Hepatocyte (in vitro differentiated cells): Measurements from ENCODE around the gene KLHL5. TPM values are rescaled to one million over a fixed set of nuclear protein-coding genes. Genes with fewer than 3 reads are reported as not detected.

ENCODE experiments used
- DNase-seq: peaks from one replicate; pipeline ENCODE4 v3.0.0-alpha.2; 2016; ENCODE audit warnings: low spot score
- H2AFZ ChIP-seq: fragments of 200-600 bp; sonication (generic); 2 replicates; pipeline ENCODE4 v1.6.0; 2016; ENCODE audit warnings: antibody characterized with exemption, mild to moderate bottlenecking
- H3K27ac ChIP-seq: fragments of 200-600 bp; sonication (generic); 2 replicates; pipeline ENCODE4 v1.5.1; 2016; ENCODE audit warnings: mild to moderate bottlenecking
- H3K27me3 ChIP-seq: fragments of 200-600 bp; sonication (generic); 2 replicates; pipeline ENCODE4 v1.6.1; 2016
- H3K36me3 ChIP-seq: fragments of 200-600 bp; sonication (generic); replicated peaks from 2 replicates; pipeline ENCODE4 v1.5.1; 2016; ENCODE audit warnings: low read depth; ENCODE audit not compliant: insufficient read depth
- H3K4me1 ChIP-seq: fragments of 200-600 bp; sonication (generic); 2 replicates; pipeline ENCODE4 v1.5.1; 2016; ENCODE audit warnings: mild to moderate bottlenecking, moderate library complexity; ENCODE audit not compliant: insufficient read depth
- H3K4me2 ChIP-seq: fragments of 200-600 bp; sonication (generic); 2 replicates; pipeline ENCODE4 v1.6.0; 2016
- H3K4me3 ChIP-seq: fragments of 200-600 bp; sonication (generic); 2 replicates; pipeline ENCODE4 v1.5.1; 2016; ENCODE audit warnings: mild to moderate bottlenecking
- H3K79me2 ChIP-seq: fragments of 200-600 bp; sonication (generic); 2 replicates; pipeline ENCODE4 v1.6.0; 2017; ENCODE audit warnings: mild to moderate bottlenecking
- H3K9me2 ChIP-seq: fragments of 200-600 bp; sonication (generic); replicated peaks from 2 replicates; pipeline ENCODE4 v1.6.0; 2017; ENCODE audit warnings: mild to moderate bottlenecking; ENCODE audit not compliant: insufficient read depth
- H3K9me3 ChIP-seq: fragments of 200-600 bp; sonication (generic); 2 replicates; pipeline ENCODE4 v1.5.1; 2016; ENCODE audit warnings: low read depth, mild to moderate bottlenecking
- H4K20me1 ChIP-seq: fragments of 200-600 bp; sonication (generic); 2 replicates; pipeline ENCODE4 v1.6.0; 2016; ENCODE audit warnings: mild to moderate bottlenecking; ENCODE audit not compliant: insufficient read depth, poor library complexity, severe bottlenecking
- EZH2 ChIP-seq: fragments of 200-600 bp; sonication (generic); IDR thresholded peaks from 2 replicates; pipeline ENCODE4 v1.6.1; 2016; ENCODE audit warnings: antibody characterized with exemption, mild to moderate bottlenecking, borderline replicate concordance
- EZH2phosphoT487 ChIP-seq: fragments of 200-600 bp; sonication (generic); IDR thresholded peaks from one replicate; pipeline ENCODE4 v1.6.1; 2018; ENCODE audit warnings: antibody characterized with exemption, mild to moderate bottlenecking, low read depth, moderate library complexity; ENCODE audit not compliant: unreplicated experiment, severe bottlenecking
- WGBS: methylation state at CpG from one replicate; pipeline ENCODE4 v1.1.6; 2016; ENCODE audit warnings: low lambda C conversion rate; ENCODE audit errors: missing lambda C conversion rate; 5-methylcytosine and 5-hydroxymethylcytosine counted together
- polyA plus RNA-seq: library from polyadenylated mRNA; unstranded; fragments of >200 nt; fragmentation: Nextera tagmentation; extraction: Ambion mirVana; gene quantifications from 2 replicates; pipeline ENCODE4 v1.2.1, GENCODE V29; 2016
- total RNA-seq: library from RNA; depleted of rRNA; stranded (reverse); fragments of >200 nt; gene quantifications from 2 replicates; pipeline ENCODE4 v1.2.3, GENCODE V29; 2014
- TF ChIP-seq, protein P1 (sequence below): fragments of 200-600 bp; sonication (generic); IDR thresholded peaks from 2 replicates; pipeline ENCODE4 v1.5.1; 2016; ENCODE audit warnings: antibody characterized with exemption, mild to moderate bottlenecking; ENCODE audit not compliant: poor library complexity

The KLHL5 gene
- total and polyA plus RNA-seq, 2 experiments from 2014 or later = 30.2 to 58.3 TPM

- no peaks in the 10 kb centered on the region for H3K27me3 ChIP-seq
- peaks cover 3% of the 10 kb centered on the region for H3K4me1 ChIP-seq
- no peak overlapping the region for H2AFZ ChIP-seq
- peaks cover 2% of the 10 kb centered on the region for H4K20me1 ChIP-seq
- no peaks in the 10 kb centered on the region for H3K9me2 ChIP-seq
- H3K27ac ChIP-seq = no peak overlapping the region
- H3K4me3 ChIP-seq = no peak overlapping the region
- WGBS = 77% methylated on average over 1 of the region's 1 CpG
- TF ChIP-seq, protein P1, sequence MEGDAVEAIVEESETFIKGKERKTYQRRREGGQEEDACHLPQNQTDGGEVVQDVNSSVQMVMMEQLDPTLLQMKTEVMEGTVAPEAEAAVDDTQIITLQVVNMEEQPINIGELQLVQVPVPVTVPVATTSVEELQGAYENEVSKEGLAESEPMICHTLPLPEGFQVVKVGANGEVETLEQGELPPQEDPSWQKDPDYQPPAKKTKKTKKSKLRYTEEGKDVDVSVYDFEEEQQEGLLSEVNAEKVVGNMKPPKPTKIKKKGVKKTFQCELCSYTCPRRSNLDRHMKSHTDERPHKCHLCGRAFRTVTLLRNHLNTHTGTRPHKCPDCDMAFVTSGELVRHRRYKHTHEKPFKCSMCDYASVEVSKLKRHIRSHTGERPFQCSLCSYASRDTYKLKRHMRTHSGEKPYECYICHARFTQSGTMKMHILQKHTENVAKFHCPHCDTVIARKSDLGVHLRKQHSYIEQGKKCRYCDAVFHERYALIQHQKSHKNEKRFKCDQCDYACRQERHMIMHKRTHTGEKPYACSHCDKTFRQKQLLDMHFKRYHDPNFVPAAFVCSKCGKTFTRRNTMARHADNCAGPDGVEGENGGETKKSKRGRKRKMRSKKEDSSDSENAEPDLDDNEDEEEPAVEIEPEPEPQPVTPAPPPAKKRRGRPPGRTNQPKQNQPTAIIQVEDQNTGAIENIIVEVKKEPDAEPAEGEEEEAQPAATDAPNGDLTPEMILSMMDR = no peak
- TF ChIP-seq EZH2phosphoT487 (no peak), EZH2 (no peak)
- H3K9me3 ChIP-seq = no peaks in the 10 kb centered on the region
- H3K79me2 ChIP-seq = peaks cover 96% of the 10 kb centered on the region
- H3K4me2 ChIP-seq = no peak overlapping the region
- no peaks in the 10 kb centered on the region for H3K36me3 ChIP-seq
- DNase-seq = no peak
Measured at GRCh38 chr4:39051492-39051891, 10.5 kb upstream of the KLHL5 start.

- no peak for DNase-seq
- Histone ChIP-seq H3K36me3 (no peaks in the 10 kb centered on the region), H3K9me3 (no peaks in the 10 kb centered on the region), H3K4me1 (no peaks in the 10 kb centered on the region), H3K4me2 (no peak overlapping the region), H3K79me2 (peaks cover 97% of the 10 kb centered on the region), H3K27me3 (no peaks in the 10 kb centered on the region), H2AFZ (no peak overlapping the region), H3K27ac (no peak overlapping the region), H3K4me3 (no peak overlapping the region), H4K20me1 (no peaks in the 10 kb centered on the region), H3K9me2 (no peaks in the 10 kb centered on the region)
- 94% methylated on average over 4 of the region's 4 CpGs for WGBS
- TF ChIP-seq EZH2 (no peak), EZH2phosphoT487 (no peak)
- TF ChIP-seq, protein P1 = no peak
Measured at GRCh38 chr4:39053983-39054382, 8.0 kb upstream of the KLHL5 start.

DNA sequence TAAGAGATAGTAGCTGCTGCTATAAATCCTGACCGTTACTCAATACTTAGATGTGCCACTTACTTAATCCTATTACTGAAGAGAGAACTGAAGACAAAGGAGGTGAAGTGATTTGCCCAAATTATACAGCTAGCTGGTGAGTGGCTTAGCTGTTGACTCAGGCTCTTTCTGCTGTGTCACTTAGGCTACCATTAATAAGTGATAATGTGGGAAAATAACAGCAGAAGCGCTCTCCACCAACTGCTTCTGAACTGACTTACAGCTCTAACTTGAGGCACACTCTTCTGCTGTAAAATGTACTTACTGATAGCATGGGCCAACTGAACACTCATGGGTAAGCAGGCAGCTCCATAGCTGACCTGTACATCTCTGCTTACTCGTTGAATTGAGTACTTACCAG is 7.5 kb upstream of the KLHL5 start:
- H3K79me2 ChIP-seq = peaks cover 92% of the 10 kb centered on the region
- no peak overlapping the region for H3K27ac ChIP-seq
- 80% methylated on average over 3 of the region's 3 CpGs for WGBS

More for the DNA sequence above, 7.5 kb upstream of the KLHL5 start:
- TF ChIP-seq EZH2phosphoT487 = no peak
- TF ChIP-seq, protein P1 = no peak
- TF ChIP-seq EZH2 = no peak
- no peaks in the 10 kb centered on the region for H3K4me1 ChIP-seq
- no peaks in the 10 kb centered on the region for H3K36me3 ChIP-seq
- H3K9me2 ChIP-seq = no peaks in the 10 kb centered on the region
- DNase-seq = no peak
- no peak overlapping the region for H2AFZ ChIP-seq
- H3K27me3 ChIP-seq = no peaks in the 10 kb centered on the region
- no peaks in the 10 kb centered on the region for H4K20me1 ChIP-seq
- no peak overlapping the region for H3K4me3 ChIP-seq
- H3K4me2 ChIP-seq = no peak overlapping the region
- no peaks in the 10 kb centered on the region for H3K9me3 ChIP-seq
